H54 (cell line): ENCODE data around the gene ERG.

Experiments
- DNase-seq: peaks from one replicate; pipeline ENCODE4 v3.0.0; 2011; ENCODE audit warnings: low spot score, mixed read lengths; ENCODE audit not compliant: insufficient read length
- FAIRE-seq: peaks from 3 replicates; lab custom pipeline; 2011; peaks lifted over from hg19 to GRCh38; lab: Jason Lieb, UNC
- POLR2A ChIP-seq: IDR thresholded peaks from 2 replicates; pipeline ENCODE4 v1.6.1; 2011; ENCODE audit warnings: low read depth, mild to moderate bottlenecking, low read length

Gene ERG

GRCh38 chr21:38491536-38491935 lies 6.7 kb downstream of the ERG start:
- no peak for TF ChIP-seq POLR2A
- DNase-seq (no peak), FAIRE-seq (no peak)

DNA sequence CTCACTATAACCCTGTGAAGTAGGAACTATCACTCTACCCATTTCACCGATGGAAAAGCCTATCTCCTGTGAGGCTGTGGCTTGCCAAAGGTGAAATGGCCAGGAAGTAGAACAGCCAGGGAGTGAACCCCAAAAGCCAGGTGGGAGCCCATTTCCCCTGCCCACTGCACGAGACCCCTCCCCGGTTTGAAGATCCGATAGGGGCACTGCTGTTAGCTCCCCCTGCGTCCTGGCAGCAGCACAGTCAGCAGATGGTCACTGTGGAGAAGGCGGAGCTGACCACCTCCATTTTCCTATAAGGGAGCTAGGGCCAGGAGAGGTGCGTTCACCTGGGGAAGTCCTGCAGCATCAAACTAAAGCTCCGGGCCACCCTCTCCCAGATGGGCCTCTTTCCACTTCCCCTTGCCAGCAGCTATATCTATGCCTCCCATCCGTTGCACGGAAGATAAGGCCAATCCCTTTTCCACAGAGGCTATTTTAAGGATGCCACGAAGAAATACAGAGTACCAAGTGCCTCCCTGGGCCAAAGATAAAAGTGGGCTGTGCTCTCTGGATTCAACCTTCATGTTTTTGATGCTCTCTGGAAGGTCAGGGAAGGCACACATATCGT lies 7.8 kb downstream of the ERG start:
- no peak for DNase-seq
- FAIRE-seq, result no peak
- no peak for TF ChIP-seq POLR2A

DNA sequence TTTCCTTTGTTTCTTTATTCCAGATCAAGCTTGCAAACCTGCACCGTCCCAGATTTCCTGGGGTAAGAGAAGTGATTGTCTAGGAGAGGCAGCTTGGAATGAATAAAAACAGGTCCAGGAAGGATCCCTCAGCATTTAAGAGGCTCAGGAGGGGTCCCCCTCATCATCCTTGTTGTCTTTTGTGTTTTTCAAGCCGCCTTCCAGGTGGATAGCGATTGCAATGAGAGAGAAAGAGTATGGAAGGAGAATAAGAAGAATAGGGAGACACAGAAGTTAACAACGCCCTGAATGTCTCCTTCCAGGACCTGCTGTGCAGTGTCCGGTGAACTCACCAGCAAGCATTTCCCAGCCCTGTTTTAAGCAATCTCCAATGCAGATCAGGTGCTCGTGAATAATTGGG lies 8.5 kb downstream of the ERG start:
- TF ChIP-seq POLR2A, result no peak
- no peak for DNase-seq
- FAIRE-seq, result no peak

GRCh38 chr21:38489271-38489652 lies 9.0 kb downstream of the ERG start:
- no peak for TF ChIP-seq POLR2A
- DNase-seq (no peak), FAIRE-seq (no peak)

DNA sequence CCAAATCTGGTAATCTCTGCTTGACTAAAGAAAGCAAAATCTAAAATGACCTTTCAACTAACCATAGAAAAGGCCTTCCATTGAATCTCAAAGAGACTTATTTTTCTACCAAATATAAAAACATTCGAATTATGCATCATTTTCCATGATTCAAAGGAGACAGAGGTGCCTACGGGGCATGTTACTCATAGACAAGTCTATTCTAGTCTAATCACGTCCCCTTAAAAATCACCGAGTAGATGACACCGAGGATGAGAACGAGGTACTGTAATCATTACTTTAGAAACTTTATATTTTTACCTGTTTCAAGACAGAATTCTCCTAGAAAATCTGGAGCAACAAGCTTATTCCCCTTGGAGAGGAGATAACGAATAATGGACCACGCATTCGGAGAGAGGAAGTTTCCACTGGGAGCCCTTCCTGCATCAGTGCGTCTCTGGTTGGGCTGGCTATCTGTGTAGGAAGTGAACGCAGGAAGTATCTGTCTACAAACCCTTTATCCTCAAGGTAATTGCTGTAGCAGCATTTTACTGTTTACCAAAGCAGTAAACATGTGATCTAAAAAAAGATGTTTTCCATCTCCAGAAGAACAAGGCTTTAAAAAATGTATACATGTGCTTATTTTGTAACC lies 9.5 kb downstream of the ERG start:
- DNase-seq (no peak), FAIRE-seq (no peak)
- TF ChIP-seq POLR2A, result no peak

- FAIRE-seq (no peak), DNase-seq (no peak)
- TF ChIP-seq POLR2A, result no peak
Measured at GRCh38 chr21:38487901-38488639, 10.2 kb downstream of the ERG start.

GRCh38 chr21:38486706-38487105 lies 11.6 kb downstream of the ERG start:
- DNase-seq (no peak), FAIRE-seq (no peak)
- no peak for TF ChIP-seq POLR2A

DNA sequence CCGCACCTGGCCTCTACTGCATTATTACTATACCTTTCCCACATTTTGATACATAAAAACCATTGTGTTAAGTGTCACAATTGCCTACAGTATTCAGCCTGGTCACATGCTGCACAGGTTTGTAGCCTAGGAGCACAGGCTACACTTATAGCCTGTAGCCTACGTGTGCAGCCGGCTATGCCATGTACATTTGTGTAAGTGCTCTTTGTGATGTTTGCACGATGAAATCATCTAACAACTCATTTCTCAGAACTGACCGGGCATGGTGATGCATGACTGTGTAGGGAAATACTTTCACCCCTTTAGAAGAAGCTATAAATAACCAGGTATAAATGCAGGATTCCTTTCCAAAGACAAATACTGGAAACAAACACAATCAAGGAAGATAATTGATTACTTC lies 12.1 kb downstream of the ERG start:
- no peak for FAIRE-seq
- no peak for TF ChIP-seq POLR2A
- DNase-seq, result no peak

GRCh38 chr21:38479641-38480525 lies 18.4 kb downstream of the ERG start:
- FAIRE-seq (no peak), DNase-seq (no peak)
- TF ChIP-seq POLR2A, result no peak

- DNase-seq, result no peak
- FAIRE-seq, result no peak
- TF ChIP-seq POLR2A, result no peak
Measured at GRCh38 chr21:38478782-38479181, 19.5 kb downstream of the ERG start.

GRCh38 chr21:38477226-38477625 lies 21.1 kb downstream of the ERG start:
- FAIRE-seq (no peak), DNase-seq (no peak)
- no peak for TF ChIP-seq POLR2A

DNA sequence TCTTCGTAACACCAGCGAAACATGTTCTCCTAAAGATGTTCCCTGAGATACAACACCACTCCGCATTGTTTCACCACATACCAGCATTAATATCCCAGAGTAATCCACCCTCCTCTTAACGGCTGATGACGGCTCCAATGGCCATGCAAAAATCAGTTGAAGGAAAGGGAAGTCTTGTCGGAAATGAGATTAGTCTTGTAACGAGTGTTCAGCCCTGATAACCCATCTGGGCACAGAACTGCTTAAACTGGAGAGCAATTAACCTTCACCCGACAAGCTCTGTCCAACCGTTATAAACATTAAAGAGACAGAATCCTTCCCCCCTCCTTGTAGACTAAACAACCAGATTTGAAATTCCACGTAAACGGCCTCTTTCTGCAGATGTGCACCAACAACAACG lies 21.9 kb downstream of the ERG start:
- TF ChIP-seq POLR2A, result no peak
- FAIRE-seq (no peak), DNase-seq (no peak)

- DNase-seq, result no peak
- no peak for TF ChIP-seq POLR2A
- no peak for FAIRE-seq
Measured at GRCh38 chr21:38475519-38475918, 22.8 kb downstream of the ERG start.

DNA sequence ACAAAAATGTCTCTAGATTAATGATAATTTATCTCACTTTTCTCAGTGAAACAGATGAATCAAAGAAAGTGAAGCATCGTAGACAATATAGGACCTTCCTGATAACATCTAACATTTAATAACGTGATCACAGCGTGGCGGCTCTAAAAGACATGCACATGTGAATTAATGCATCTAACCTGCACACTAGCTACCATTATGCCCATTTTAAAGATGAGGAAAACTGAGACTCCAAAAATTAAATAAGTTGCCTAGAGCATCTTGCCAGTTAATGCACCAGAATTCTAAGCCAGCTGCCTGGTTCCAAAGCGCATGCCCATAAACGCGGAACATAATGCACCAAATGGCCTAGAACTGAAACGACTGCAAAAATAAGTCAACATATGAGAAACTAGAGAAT lies 23.5 kb downstream of the ERG start:
- no peak for DNase-seq
- TF ChIP-seq POLR2A, result no peak
- no peak for FAIRE-seq
